Hepatic stellate cell (primary cell): ENCODE measurements around the gene TMEM109.
"Not testable (repeated sequence)": the region's sequence is repeated elsewhere in the genome, so short reads cannot be mapped to it uniquely, and the experiment has no call there.

Source experiments
- DNase-seq: peaks from one replicate; pipeline ENCODE4 v3.0.0; 2011; ENCODE audit warnings: low spot score

Gene TMEM109

GRCh38 chr11:60878245-60879101 lies 35.5 kb upstream of the TMEM109 start:
- DNase-seq, result no peak

- no peak for DNase-seq
Measured at GRCh38 chr11:60879104-60879503, 34.9 kb upstream of the TMEM109 start.

GRCh38 chr11:60879971-60880588 lies 33.9 kb upstream of the TMEM109 start:
- DNase-seq, result no peak

GRCh38 chr11:60880643-60881282 lies 33.2 kb upstream of the TMEM109 start:
- DNase-seq, result no peak

- DNase-seq, result peak; percentile 53
Measured at GRCh38 chr11:60887556-60887955, 26.4 kb upstream of the TMEM109 start.

GRCh38 chr11:60889869-60890311 lies 24.1 kb upstream of the TMEM109 start:
- no peak for DNase-seq

- no peak for DNase-seq
Measured at GRCh38 chr11:60890696-60891095, 23.3 kb upstream of the TMEM109 start.

GRCh38 chr11:60891103-60891741 lies 22.7 kb upstream of the TMEM109 start:
- no peak for DNase-seq

GRCh38 chr11:60895687-60896086 lies 18.3 kb upstream of the TMEM109 start:
- no peak for DNase-seq

GRCh38 chr11:60897496-60897895 lies 16.5 kb upstream of the TMEM109 start:
- no peak for DNase-seq

- DNase-seq, result peak; percentile 71
Measured at GRCh38 chr11:60899046-60899936, 14.7 kb upstream of the TMEM109 start.

GRCh38 chr11:60899977-60900376 lies 14.0 kb upstream of the TMEM109 start:
- DNase-seq, result no peak

GRCh38 chr11:60900673-60901404 lies 13.1 kb upstream of the TMEM109 start:
- DNase-seq, result no peak

- no peak for DNase-seq
Measured at GRCh38 chr11:60902625-60903024, 11.3 kb upstream of the TMEM109 start.

- no peak for DNase-seq
Measured at GRCh38 chr11:60905047-60905446, 8.9 kb upstream of the TMEM109 start.

- no peak for DNase-seq
Measured at GRCh38 chr11:60905551-60906113, 8.3 kb upstream of the TMEM109 start.

- peak; percentile 94 for DNase-seq
Measured at GRCh38 chr11:60906132-60906972, 7.6 kb upstream of the TMEM109 start, which contains the start of gene PRPF19. PRPF19 (minus strand) TSS chr11:60906585; CDS start chr11:60906382, 203 bp downstream.

GRCh38 chr11:60908803-60909202 lies 5.2 kb upstream of the TMEM109 start:
- DNase-seq, result no peak

GRCh38 chr11:60909680-60910280 lies 4.2 kb upstream of the TMEM109 start:
- not testable (repeated sequence) for DNase-seq
